ENCODE measurements around the gene CAB39L. TPM values are rescaled to one million over a fixed set of nuclear protein-coding genes. Genes with fewer than 3 reads are reported as not detected.

Gene CAB39L
- total RNA-seq, 1 experiment from 2014 or later = 6.2 TPM

DNA sequence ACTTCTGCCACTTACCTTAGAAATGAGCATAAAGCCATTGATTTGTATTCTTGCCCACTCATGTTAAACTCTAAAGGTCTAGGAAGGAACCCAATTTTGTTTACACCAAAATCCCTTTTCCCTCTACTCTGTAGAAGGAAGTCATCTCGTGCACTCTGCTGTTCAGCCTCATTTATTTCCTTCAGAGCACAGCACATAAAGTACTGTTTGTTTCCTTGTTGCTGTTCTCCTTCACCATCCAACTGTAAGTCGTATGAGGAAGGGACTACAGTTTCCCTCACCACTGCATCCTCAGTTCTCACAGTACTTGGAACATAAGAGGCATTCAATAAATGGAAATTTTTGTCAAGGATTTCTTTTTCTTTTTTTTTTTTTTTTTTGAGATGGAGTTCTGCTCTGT lies 171.6 kb downstream of the CAB39L start:
- Mint-ChIP-seq H3K4me1 (ENCODE audit: insufficient read depth, unreplicated experiment) (no peaks in the 10 kb centered on the region), H3K27ac (ENCODE audit: low read depth, unreplicated experiment) (no peak overlapping the region), H3K9me3 (ENCODE audit: unreplicated experiment) (no peaks in the 10 kb centered on the region), H3K4me3 (ENCODE audit: unreplicated experiment) (no peak overlapping the region), H3K36me3 (ENCODE audit: insufficient read depth, unreplicated experiment) (no peaks in the 10 kb centered on the region), H3K27me3 (ENCODE audit: insufficient read depth, unreplicated experiment) (no peaks in the 10 kb centered on the region)
- CTCF ChIA-PET = interaction anchor here (0.7 kb wide), 1 partner anchor 57 kb away, joined by 3 read pairs; no protein-coding TSS in a partner anchor
- intact Hi-C loops (cut with micrococcal nuclease) = no loop called here
- BruUV-seq (replicated peaks) = no TSS peak
- no peak for DNase-seq (ENCODE audit: unreplicated experiment)
- no peak for TF ChIP-seq CTCF (IDR thresholded peaks at IDR 0.05; ENCODE audit: unreplicated experiment)
- POLR2A ChIA-PET = interaction anchor here (1.7 kb wide), 1 partner anchor 24 kb away, joined by 4 read pairs; the partner anchor contains the start of gene CDADC1

- no peak for TF ChIP-seq CTCF (IDR thresholded peaks at IDR 0.05; ENCODE audit: unreplicated experiment)
- Mint-ChIP-seq H3K4me1 (ENCODE audit: insufficient read depth, unreplicated experiment) (no peaks in the 10 kb centered on the region), H3K36me3 (ENCODE audit: insufficient read depth, unreplicated experiment) (no peaks in the 10 kb centered on the region), H3K27me3 (ENCODE audit: insufficient read depth, unreplicated experiment) (no peaks in the 10 kb centered on the region), H3K4me3 (ENCODE audit: unreplicated experiment) (no peak overlapping the region), H3K9me3 (ENCODE audit: unreplicated experiment) (no peaks in the 10 kb centered on the region), H3K27ac (ENCODE audit: low read depth, unreplicated experiment) (no peak overlapping the region)
- DNase-seq (ENCODE audit: unreplicated experiment) = no peak
- BruUV-seq (replicated peaks) = no TSS peak
- intact Hi-C loops (cut with micrococcal nuclease) = no loop called here
- ChIA-PET POLR2A (interaction anchor here (1.7 kb wide), 1 partner anchor 23 kb away, joined by 4 read pairs; the partner anchor contains the start of gene CDADC1), CTCF (interaction anchor here (0.5 to 1.5 kb wide), 2 partner anchors 9 to 11 kb away, joined by 4 to 12 read pairs; no protein-coding TSS in a partner anchor)
Measured at GRCh38 chr13:49271264-49271663, 172.6 kb downstream of the CAB39L start.

DNA sequence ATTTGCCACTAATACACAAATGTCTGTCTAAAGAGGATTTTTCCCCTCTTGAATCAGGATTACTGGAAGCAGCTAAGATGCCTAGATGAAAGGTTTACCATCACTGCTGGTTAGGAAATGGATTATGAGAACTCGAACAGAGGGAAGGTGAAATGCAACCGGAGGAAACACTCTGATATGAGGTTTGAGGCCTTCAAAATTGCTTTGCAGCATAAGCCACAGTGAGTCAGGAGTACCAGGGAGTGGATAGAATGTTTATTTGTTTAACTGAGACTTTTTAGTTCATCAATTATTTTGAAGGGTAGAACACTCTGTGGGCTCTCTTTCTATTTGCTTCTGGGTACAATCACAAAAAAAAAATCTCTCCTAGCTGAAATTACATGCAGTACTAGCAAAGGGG lies 178.0 kb downstream of the CAB39L start:
- H3K27me3 Mint-ChIP-seq (ENCODE audit: insufficient read depth, unreplicated experiment) = no peaks in the 10 kb centered on the region
- no peaks in the 10 kb centered on the region for H3K9me3 Mint-ChIP-seq (ENCODE audit: unreplicated experiment)
- H3K4me1 Mint-ChIP-seq (ENCODE audit: insufficient read depth, unreplicated experiment) = no peaks in the 10 kb centered on the region
- BruUV-seq (replicated peaks) = no TSS peak
- no peak overlapping the region for H3K27ac Mint-ChIP-seq (ENCODE audit: low read depth, unreplicated experiment)
- no peak for DNase-seq (ENCODE audit: unreplicated experiment)
- no peak for TF ChIP-seq CTCF (IDR thresholded peaks at IDR 0.05; ENCODE audit: unreplicated experiment)
- CTCF ChIA-PET = interaction anchor here (1.8 kb wide), 1 partner anchor 15 kb away, joined by 7 read pairs; no protein-coding TSS in a partner anchor
- no peak overlapping the region for H3K4me3 Mint-ChIP-seq (ENCODE audit: unreplicated experiment)
- peaks cover 16% of the 10 kb centered on the region for H3K36me3 Mint-ChIP-seq (ENCODE audit: insufficient read depth, unreplicated experiment)
- POLR2A ChIA-PET = interaction anchor here (0.6 to 1.9 kb wide), 6 partner anchors 13 to 1720 kb away, joined by 3 to 9 read pairs (median 3); partner anchors contain the start of gene CDADC1
- intact Hi-C loops (cut with micrococcal nuclease) = no loop called here

DNA sequence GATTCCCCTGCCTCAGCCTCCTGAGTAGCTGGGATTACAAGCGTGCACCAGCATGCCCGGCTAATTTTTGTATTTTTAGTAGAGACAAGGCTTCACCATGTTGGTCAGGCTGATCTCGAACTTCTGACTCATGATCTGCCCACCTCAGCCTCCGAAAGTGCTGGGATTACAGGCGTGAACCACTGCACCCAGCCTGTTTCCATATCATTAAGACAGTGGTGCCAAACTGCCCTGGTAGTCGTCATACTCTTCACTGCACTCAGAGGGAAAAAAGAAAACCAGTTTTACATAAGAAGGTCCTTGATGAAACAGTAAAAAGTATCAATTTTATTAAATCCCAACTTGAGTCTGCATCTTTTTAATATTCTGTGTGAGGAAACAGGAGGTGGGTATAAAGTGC lies 181.2 kb downstream of the CAB39L start:
- intact Hi-C loops (cut with micrococcal nuclease) = no loop called here
- Mint-ChIP-seq H3K27me3 (ENCODE audit: insufficient read depth, unreplicated experiment) (no peaks in the 10 kb centered on the region), H3K4me3 (ENCODE audit: unreplicated experiment) (no peak overlapping the region), H3K9me3 (ENCODE audit: unreplicated experiment) (no peaks in the 10 kb centered on the region), H3K27ac (ENCODE audit: low read depth, unreplicated experiment) (no peak overlapping the region), H3K4me1 (ENCODE audit: insufficient read depth, unreplicated experiment) (no peaks in the 10 kb centered on the region), H3K36me3 (ENCODE audit: insufficient read depth, unreplicated experiment) (peaks cover 26% of the 10 kb centered on the region)
- POLR2A ChIA-PET = interaction anchor here (0.9 kb wide), 1 partner anchor 10 kb away, joined by 3 read pairs; no protein-coding TSS in a partner anchor
- CTCF ChIA-PET = interaction anchor here (0.7 kb wide), 1 partner anchor 49 kb away, joined by 3 read pairs; no protein-coding TSS in a partner anchor
- DNase-seq (ENCODE audit: unreplicated experiment) = no peak
- no peak for TF ChIP-seq CTCF (IDR thresholded peaks at IDR 0.05; ENCODE audit: unreplicated experiment)
- BruUV-seq (replicated peaks) = no TSS peak
